Measurements from ENCODE around the gene MYLK.

DNA sequence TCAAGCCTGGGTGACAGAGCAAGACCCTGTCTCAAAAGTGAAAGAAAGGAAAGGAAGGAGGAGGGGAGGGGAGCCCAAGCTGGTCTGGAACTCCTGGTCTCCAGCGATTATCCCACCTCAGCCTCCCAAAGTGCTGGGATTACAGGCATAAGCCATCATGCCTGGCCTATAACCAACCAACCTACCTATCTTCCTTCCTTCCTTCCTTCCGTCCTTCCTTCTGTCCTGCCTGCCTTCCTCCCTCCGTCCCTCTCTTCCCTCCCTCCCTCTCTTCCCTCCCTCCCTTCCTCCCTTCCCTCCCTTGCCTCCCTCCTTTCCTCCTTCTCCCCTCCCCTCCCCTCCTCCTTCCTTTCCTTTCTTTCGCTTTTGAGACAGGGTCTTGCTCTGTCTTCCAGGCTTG lies 242.6 kb downstream of the MYLK start:
- TF ChIP-seq, protein P1, sequence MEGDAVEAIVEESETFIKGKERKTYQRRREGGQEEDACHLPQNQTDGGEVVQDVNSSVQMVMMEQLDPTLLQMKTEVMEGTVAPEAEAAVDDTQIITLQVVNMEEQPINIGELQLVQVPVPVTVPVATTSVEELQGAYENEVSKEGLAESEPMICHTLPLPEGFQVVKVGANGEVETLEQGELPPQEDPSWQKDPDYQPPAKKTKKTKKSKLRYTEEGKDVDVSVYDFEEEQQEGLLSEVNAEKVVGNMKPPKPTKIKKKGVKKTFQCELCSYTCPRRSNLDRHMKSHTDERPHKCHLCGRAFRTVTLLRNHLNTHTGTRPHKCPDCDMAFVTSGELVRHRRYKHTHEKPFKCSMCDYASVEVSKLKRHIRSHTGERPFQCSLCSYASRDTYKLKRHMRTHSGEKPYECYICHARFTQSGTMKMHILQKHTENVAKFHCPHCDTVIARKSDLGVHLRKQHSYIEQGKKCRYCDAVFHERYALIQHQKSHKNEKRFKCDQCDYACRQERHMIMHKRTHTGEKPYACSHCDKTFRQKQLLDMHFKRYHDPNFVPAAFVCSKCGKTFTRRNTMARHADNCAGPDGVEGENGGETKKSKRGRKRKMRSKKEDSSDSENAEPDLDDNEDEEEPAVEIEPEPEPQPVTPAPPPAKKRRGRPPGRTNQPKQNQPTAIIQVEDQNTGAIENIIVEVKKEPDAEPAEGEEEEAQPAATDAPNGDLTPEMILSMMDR (IDR thresholded peaks at IDR 0.05): no peak
- TF ChIP-seq POLR2A (IDR thresholded peaks at IDR 0.05): no peak
